GM12878 (cell line): ENCODE measurements around the gene SHC1. TPM values are rescaled to one million over a fixed set of nuclear protein-coding genes. Genes with fewer than 3 reads are reported as not detected.

Experiments
- ASH2L ChIP-seq: fragments of 300-600, 200-600 bp; sonication (generic); IDR thresholded peaks from 2 replicates; pipeline ENCODE4 v1.6.1; 2017; ENCODE audit warnings: low read depth, mild to moderate bottlenecking, borderline replicate concordance
- ATF7 ChIP-seq: fragments of 450-650 bp; IDR thresholded peaks from 2 replicates; pipeline ENCODE4 v1.6.1; 2016; ENCODE audit warnings: low read depth, mild to moderate bottlenecking
- CHD2 ChIP-seq: IDR thresholded peaks from 2 replicates; pipeline ENCODE4 v1.6.1; 2011; ENCODE audit warnings: low read depth, low read length, improper control_type of control experiment, borderline replicate concordance
- E4F1 ChIP-seq: fragments of 450-650 bp; IDR thresholded peaks from 2 replicates; pipeline ENCODE4 v1.6.1; 2018; ENCODE audit warnings: borderline replicate concordance, mild to moderate bottlenecking; ENCODE audit not compliant: partially characterized antibody
- EZH2 ChIP-seq: IDR thresholded peaks from 2 replicates; pipeline ENCODE4 v1.6.1; 2012; ENCODE audit warnings: low read depth, mild to moderate bottlenecking, control low read depth, inconsistent platforms, low read length, borderline replicate concordance; ENCODE audit not compliant: control insufficient read depth
- KAT2A ChIP-seq: conservative IDR thresholded peaks from 2 replicates; pipeline ENCODE4 v1.6.1; 2011; ENCODE audit warnings: low read depth, low read length; ENCODE audit not compliant: control insufficient read depth
- KLF5 ChIP-seq: fragments of 450-650 bp; IDR thresholded peaks from 2 replicates; pipeline ENCODE4 v1.6.1; 2014; ENCODE audit warnings: mild to moderate bottlenecking; ENCODE audit not compliant: partially characterized antibody
- NBN ChIP-seq: fragments of 450-650 bp; IDR thresholded peaks from 2 replicates; pipeline ENCODE4 v1.6.1; 2016
- NKRF ChIP-seq: fragments of 450-650 bp; conservative IDR thresholded peaks from 2 replicates; pipeline ENCODE4 v1.6.1; 2017; ENCODE audit warnings: mild to moderate bottlenecking, moderate library complexity
- NR2C1 ChIP-seq: fragments of 450-650 bp; IDR thresholded peaks from 2 replicates; pipeline ENCODE4 v1.6.1; 2017; ENCODE audit warnings: antibody characterized with exemption, mild to moderate bottlenecking, moderate library complexity
- POLR2AphosphoS5 ChIP-seq: IDR thresholded peaks from 2 replicates; pipeline ENCODE4 v1.6.1; 2011; ENCODE audit warnings: mild to moderate bottlenecking, low read length, inconsistent platforms
- RAD21 ChIP-seq: IDR thresholded peaks from 2 replicates; pipeline ENCODE4 v1.6.1; 2011; ENCODE audit warnings: mild to moderate bottlenecking, low read depth, low read length, moderate library complexity; ENCODE audit not compliant: insufficient read depth
- RBBP5 ChIP-seq: fragments of 200-600 bp; sonication (generic); conservative IDR thresholded peaks from 2 replicates; pipeline ENCODE4 v1.6.1; 2016
- SIX5 ChIP-seq: IDR thresholded peaks from 2 replicates; pipeline ENCODE4 v1.6.1; 2011; ENCODE audit warnings: mild to moderate bottlenecking, low read depth, low read length, moderate library complexity; ENCODE audit not compliant: severe bottlenecking
- SMARCA5 ChIP-seq: fragments of 450-650 bp; IDR thresholded peaks from 2 replicates; pipeline ENCODE4 v1.6.1; 2017; ENCODE audit warnings: mild to moderate bottlenecking
- SREBF2 ChIP-seq: IDR thresholded peaks from 2 replicates; pipeline ENCODE4 v1.6.1; 2012; ENCODE audit warnings: mild to moderate bottlenecking, low read length
- STAT1 ChIP-seq: fragments of 450-650 bp; conservative IDR thresholded peaks from 2 replicates; pipeline ENCODE4 v1.6.1; 2014; ENCODE audit warnings: antibody characterized with exemption, mild to moderate bottlenecking
- SUZ12 ChIP-seq: fragments of 200-600 bp; sonication (generic); IDR thresholded peaks from one replicate; pipeline ENCODE4 v1.6.1; 2018; ENCODE audit warnings: antibody characterized with exemption, mild to moderate bottlenecking; ENCODE audit not compliant: unreplicated experiment
- TAF1 ChIP-seq: IDR thresholded peaks from 2 replicates; pipeline ENCODE4 v1.6.1; 2011; ENCODE audit warnings: mild to moderate bottlenecking, low read depth, low read length, borderline replicate concordance
- TARDBP ChIP-seq: IDR thresholded peaks from 2 replicates; pipeline ENCODE4 v1.6.1; 2016; ENCODE audit warnings: borderline replicate concordance
- ZNF592 ChIP-seq: fragments of 450-650 bp; IDR thresholded peaks from 2 replicates; pipeline ENCODE4 v1.6.1; 2017; ENCODE audit warnings: mild to moderate bottlenecking, moderate library complexity
- ZSCAN29 ChIP-seq: fragments of 450-650 bp; IDR thresholded peaks from 2 replicates; pipeline ENCODE4 v1.6.1; 2017; ENCODE audit warnings: mild to moderate bottlenecking, moderate library complexity
- polyA plus RNA-seq, 11 experiments: library from polyadenylated mRNA; depleted of rRNA in 4 of 11; unstranded in 6 of 11; stranded (reverse) in 5 of 11; fragments of >200 nt; fragmentation: Nextera tagmentation in 4 of 11; fragmentation: Illumina TruSeq in 1 of 11; extraction: Ambion mirVana in 4 of 11; extraction: Trizol in 1 of 11; gene quantifications; 1 replicate in 1 of 11; 2 replicates in 10 of 11; pipeline versions ENCODE4 v1.2.1 to v1.2.3, GENCODE V29; 2011 to 2016; ENCODE audit warnings: inconsistent platforms in 2 of 11, missing spikeins in 2 of 11, low read depth in 1 of 11
- total RNA-seq, 4 experiments: library from RNA; depleted of rRNA in 3 of 4; stranded (reverse); fragments of >200 nt in 3 of 4; fragmentation: Illumina TruSeq in 1 of 4; extraction: Trizol in 1 of 4; gene quantifications; 2 replicates each; pipeline versions ENCODE4 v1.2.1 to v1.2.3, GENCODE V29; 2013 to 2021

Gene SHC1
- total and polyA plus RNA-seq, 10 of the 15 experiments (the other 5 are each of a cell fraction or from before 2014, with no cell fraction given) = 2.6 to 49.3 (median 25.2) TPM

GRCh38 chr1:154961207-154962155 is 9.1 kb downstream of the SHC1 start, which contains the start of gene PYGO2 (continued):
- TF ChIP-seq RBBP5 (no peak), RAD21 (peak; percentile 38), SUZ12 (no peak), NKRF (peak; percentile 79), NR2C1 (peak; percentile 61), TAF1 (peak; percentile 74), ATF7 (peak; percentile 93), KAT2A (no peak), TARDBP (no peak), CHD2 (0 out of 2 replicates have a peak, but pooled peaks have one; percentile 9), KLF5 (peak; percentile 98), ZNF592 (peak; percentile 89), SMARCA5 (peak; percentile 98), EZH2 (no peak), SREBF2 (no peak), ASH2L (peak; percentile 60; the same call in 1 of the 2 replicates), ZSCAN29 (peak; percentile 85), NBN (peak; percentile 58; the same call in 1 of the 2 replicates), POLR2AphosphoS5 (peak; percentile 81; the same call in 1 of the 2 replicates), STAT1 (0 out of 2 replicates have a peak, but pooled peaks have one; percentile 42), SIX5 (peak; percentile 41), E4F1 (peak; percentile 54)
